CD4-positive, alpha-beta T cell (primary cell): ENCODE data around the gene NUSAP1. TPM values are rescaled to one million over a fixed set of nuclear protein-coding genes. Genes with fewer than 3 reads are reported as not detected.

Experiments used
- ATAC-seq: fragments of 200-7000 bp; cut with Tn5 transposase; one replicate; pipeline ENCODE4 v1.10.0; 2022; ENCODE audit warnings: mild to moderate bottlenecking; ENCODE audit not compliant: poor library complexity
- CTCF ChIA-PET: fragments of 350-600 bp; sonication (Branson Sonifier 250); formaldehyde crosslinking; loops from one replicate; lab custom pipeline; 2021; ENCODE audit warnings: antibody characterized with exemption, inconsistent platforms; lab: Charles Lee
- POLR2A ChIA-PET: fragments of 350-600 bp; sonication (Branson Sonifier 250); formaldehyde crosslinking; loops from one replicate; lab custom pipeline; 2021; ENCODE audit warnings: antibody characterized with exemption, inconsistent platforms; lab: Charles Lee
- DNase-seq, 14 experiments: peaks; one replicate each; pipeline ENCODE4 v3.0.0-alpha.2; 2013 to 2020; ENCODE audit warnings: mixed read lengths in 2 of 14
- H3K27ac ChIP-seq, 2 donors: one replicate each; pipeline versions ENCODE4 v1.5.1 to v1.7.0; 2013; ENCODE audit warnings: low read length in 2 of 2, low read depth in 1 of 2, mild to moderate bottlenecking in 1 of 2
- H3K27me3 ChIP-seq, 2 experiments: 1 replicate in 1 of 2; 2 replicates in 1 of 2; pipeline versions ENCODE4 v1.6.1 to v1.7.0; 2013; ENCODE audit warnings: low read length in 2 of 2, control low read depth in 1 of 2, mild to moderate bottlenecking in 1 of 2, moderate library complexity in 1 of 2; ENCODE audit not compliant: insufficient read depth in 2 of 2, control insufficient read depth in 1 of 2
- H3K36me3 ChIP-seq: one replicate; pipeline ENCODE4 v1.6.1; 2013; ENCODE audit warnings: low read length, control low read depth; ENCODE audit not compliant: insufficient read depth
- H3K4me1 ChIP-seq: one replicate; pipeline ENCODE4 v1.6.1; 2013; ENCODE audit warnings: low read length, control low read depth; ENCODE audit not compliant: insufficient read depth
- H3K4me3 ChIP-seq: one replicate; pipeline ENCODE4 v1.5.1; 2013; ENCODE audit warnings: mild to moderate bottlenecking, low read length, moderate library complexity
- H3K9me3 ChIP-seq, 2 experiments: 1 replicate in 1 of 2; 2 replicates in 1 of 2; pipeline versions ENCODE4 v1.6.1 to v1.7.0; 2013; ENCODE audit warnings: low read length in 2 of 2, mild to moderate bottlenecking in 2 of 2, control low read depth in 1 of 2, moderate library complexity in 1 of 2; ENCODE audit not compliant: control insufficient read depth in 1 of 2, insufficient read depth in 1 of 2
- H3K27ac Mint-ChIP-seq: one replicate; pipeline ENCODE4 v1.8.0; 2020; ENCODE audit warnings: mixed read lengths
- H3K27me3 Mint-ChIP-seq: one replicate; pipeline ENCODE4 v1.8.0; 2021; ENCODE audit warnings: mixed read lengths
- H3K36me3 Mint-ChIP-seq: one replicate; pipeline ENCODE4 v1.8.0; 2021; ENCODE audit warnings: low read depth, mixed read lengths
- H3K4me1 Mint-ChIP-seq: one replicate; pipeline ENCODE4 v1.8.0; 2021; ENCODE audit warnings: low read depth, mixed read lengths
- H3K4me3 Mint-ChIP-seq: one replicate; pipeline ENCODE4 v1.8.0; 2020; ENCODE audit warnings: mild to moderate bottlenecking, mixed read lengths
- H3K9me3 Mint-ChIP-seq: one replicate; pipeline ENCODE4 v1.8.0; 2020; ENCODE audit warnings: mixed read lengths
- intact Hi-C, 2 experiments: fragments of 100-400 bp; cut with DNase I in 1 of 2; cut with micrococcal nuclease in 1 of 2; formaldehyde crosslinking; loops; one replicate each; pipeline versions ENCODE4 v1.15.1 to v1.9.0; 2023 to 2025; cut with DNase I, micrococcal nuclease
- total RNA-seq, 174 experiments: library from RNA in 2 of 174; stranded (reverse) in 2 of 174; gene quantifications; one replicate each; pipeline ENCODE4 v1.2.3 and lab custom pipeline; 2021 to 2026
- TF ChIP-seq, protein P1 (sequence below): fragments of 200-600 bp; IDR thresholded peaks from one replicate; pipeline ENCODE4 v1.8.0; 2022; ENCODE audit warnings: antibody characterized with exemption, mild to moderate bottlenecking

The NUSAP1 gene
- total RNA-seq, 2 experiments from 2014 or later = 2.2 to 2.3 TPM

DNA sequence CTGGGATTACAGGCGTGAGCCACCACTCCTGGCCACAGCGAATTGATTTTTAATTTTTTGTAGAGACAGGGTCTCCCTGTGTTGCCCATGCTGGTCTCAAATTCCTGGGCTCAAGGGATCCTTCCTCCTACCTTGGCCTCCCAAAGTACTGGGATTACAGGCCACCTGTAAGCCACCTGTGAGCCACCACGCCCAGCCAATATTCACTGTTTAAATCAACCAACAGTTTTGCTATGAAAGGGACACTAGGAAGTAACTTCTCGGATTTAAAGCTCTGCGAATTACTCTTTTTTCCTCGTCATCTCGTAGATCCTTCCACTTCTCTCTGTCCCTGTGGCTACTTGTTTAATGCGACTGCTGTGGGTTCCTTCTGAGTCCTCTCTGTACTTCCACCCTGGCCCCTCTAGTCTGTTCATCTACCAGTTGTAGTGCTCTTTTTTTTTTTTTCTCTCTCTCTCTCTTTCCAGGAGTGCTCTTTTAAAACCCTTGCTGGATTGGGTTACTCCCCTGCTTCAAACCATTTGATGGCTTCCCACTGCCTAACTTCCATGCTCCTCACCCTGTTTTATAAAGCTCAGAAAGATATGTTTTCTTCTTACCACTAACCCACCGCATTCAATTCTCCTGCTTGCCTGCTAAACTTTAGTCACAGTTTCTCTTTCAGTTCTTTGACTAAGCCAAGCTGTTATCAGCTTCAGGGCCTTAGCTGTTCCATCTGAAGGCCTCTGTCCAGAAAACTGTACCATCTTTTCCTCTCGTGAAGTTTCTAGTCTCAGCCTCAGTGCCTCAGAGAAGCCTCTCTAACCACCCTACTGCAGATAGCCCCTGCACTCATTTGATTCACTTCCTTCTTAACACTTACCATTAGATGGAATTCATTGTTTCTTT is 96.6 kb downstream of the NUSAP1 start:
- TF ChIP-seq, protein P1, sequence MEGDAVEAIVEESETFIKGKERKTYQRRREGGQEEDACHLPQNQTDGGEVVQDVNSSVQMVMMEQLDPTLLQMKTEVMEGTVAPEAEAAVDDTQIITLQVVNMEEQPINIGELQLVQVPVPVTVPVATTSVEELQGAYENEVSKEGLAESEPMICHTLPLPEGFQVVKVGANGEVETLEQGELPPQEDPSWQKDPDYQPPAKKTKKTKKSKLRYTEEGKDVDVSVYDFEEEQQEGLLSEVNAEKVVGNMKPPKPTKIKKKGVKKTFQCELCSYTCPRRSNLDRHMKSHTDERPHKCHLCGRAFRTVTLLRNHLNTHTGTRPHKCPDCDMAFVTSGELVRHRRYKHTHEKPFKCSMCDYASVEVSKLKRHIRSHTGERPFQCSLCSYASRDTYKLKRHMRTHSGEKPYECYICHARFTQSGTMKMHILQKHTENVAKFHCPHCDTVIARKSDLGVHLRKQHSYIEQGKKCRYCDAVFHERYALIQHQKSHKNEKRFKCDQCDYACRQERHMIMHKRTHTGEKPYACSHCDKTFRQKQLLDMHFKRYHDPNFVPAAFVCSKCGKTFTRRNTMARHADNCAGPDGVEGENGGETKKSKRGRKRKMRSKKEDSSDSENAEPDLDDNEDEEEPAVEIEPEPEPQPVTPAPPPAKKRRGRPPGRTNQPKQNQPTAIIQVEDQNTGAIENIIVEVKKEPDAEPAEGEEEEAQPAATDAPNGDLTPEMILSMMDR = no peak
- peaks cover 5% of the 10 kb centered on the region for H3K36me3 ChIP-seq
- peaks cover 8% of the 10 kb centered on the region for H3K4me1 ChIP-seq
- Mint-ChIP-seq H3K36me3 (peaks cover 19% of the 10 kb centered on the region), H3K27ac (peak overlapping the region; percentile 29), H3K27me3 (no peaks in the 10 kb centered on the region), H3K4me1 (peaks cover 23% of the 10 kb centered on the region), H3K4me3 (peak overlapping the region; percentile 6), H3K9me3 (no peaks in the 10 kb centered on the region)
- POLR2A ChIA-PET = no interaction called here
- no peaks in the 10 kb centered on the region for H3K27me3 ChIP-seq
- no peak overlapping the region for H3K27ac ChIP-seq
- no peaks in the 10 kb centered on the region for H3K9me3 ChIP-seq
- no peak overlapping the region for H3K4me3 ChIP-seq
- intact Hi-C loops = no loop called here
- DNase-seq (peak in 1 of 14 experiments; percentile 28), ATAC-seq (no peak)
- CTCF ChIA-PET = no interaction called here

Other genes with a start within 250 kb of the NUSAP1 start
- gene INO80, start 216.6 kb upstream of the NUSAP1 start, total RNA-seq = 10 to 100 TPM; 20.3 to 22.9 TPM
- gene EXD1, start 102.1 kb upstream of the NUSAP1 start, total RNA-seq = not detected
- 10 to 100 TPM; 20.7 to 25.5 TPM for gene CHP1, start 101.6 kb upstream of the NUSAP1 start, total RNA-seq
- under 1 TPM; 0.20 to 0.36 TPM for gene OIP5, start 290 bp upstream of the NUSAP1 start, total RNA-seq
- 1 to 10 TPM; 2.0 to 2.3 TPM for gene NDUFAF1, start 69.6 kb downstream of the NUSAP1 start, total RNA-seq
- 10 to 100 TPM; 29.9 to 34.2 TPM for gene RTF1, start 84.2 kb downstream of the NUSAP1 start, total RNA-seq
- gene ITPKA, start 161.0 kb downstream of the NUSAP1 start, total RNA-seq = not detected
- gene LTK, start 180.9 kb downstream of the NUSAP1 start, total RNA-seq = 1 to 10 TPM; 9.7 to 9.9 TPM
- 10 to 100 TPM; 20.8 to 22.5 TPM for gene RPAP1, start 211.4 kb downstream of the NUSAP1 start, total RNA-seq
- gene TYRO3, start 226.3 kb downstream of the NUSAP1 start, total RNA-seq = under 1 TPM; 0.42 to 0.47 TPM